HepG2 (cell line): ENCODE data around the gene DRAM1. TPM values are rescaled to one million over a fixed set of nuclear protein-coding genes. Genes with fewer than 3 reads are reported as not detected.

Experiments used
- ATAC-seq: fragments of 200-7000 bp; cut with Tn5 transposase; 3 replicates; pipeline ENCODE4 v1.9.1; 2020; ENCODE audit warnings: mild to moderate bottlenecking, moderate library complexity
- BruUV-seq: library from RNA; stranded (reverse); fragments of 400-500 nt; replicated peaks from 2 replicates; lab custom pipeline; 2021; lab: Mats Ljungman, UMichigan
- CTCF ChIA-PET: fragments of 300-600 bp; formaldehyde crosslinking; extraction: SDS; loops from one replicate; lab custom pipeline; 2021; ENCODE audit warnings: low total read pairs, inconsistent platforms, low intra/inter-chr PET ratio; lab: Yijun Ruan, JAX
- POLR2A ChIA-PET: fragments of 350-600 bp; sonication (Branson Sonifier 250); formaldehyde crosslinking; loops from one replicate; lab custom pipeline; 2020; ENCODE audit warnings: antibody characterized with exemption, inconsistent platforms; lab: Yijun Ruan, JAX
- DNase-seq: peaks from one replicate; pipeline ENCODE4 v3.0.0-alpha.2; 2015; ENCODE audit warnings: low spot score
- FAIRE-seq: peaks from 3 replicates; lab custom pipeline; 2011; peaks lifted over from hg19 to GRCh38; lab: Jason Lieb, UNC
- H2AFZ ChIP-seq: one replicate; pipeline ENCODE4 v1.6.1; 2011; ENCODE audit warnings: low read length, inconsistent platforms
- H3K27ac ChIP-seq: fragments of 300-600 bp; 3 replicates; pipeline ENCODE4 v1.8.0; 2011; ENCODE audit warnings: mixed run types, mild to moderate bottlenecking, mixed read lengths, low read length, inconsistent platforms; ENCODE audit not compliant: insufficient read depth; ENCODE audit errors: extremely low read length
- H3K27me3 ChIP-seq, 2 experiments: fragments of 200-600 bp in 1 of 2; 2 replicates in 1 of 2; 3 replicates in 1 of 2; pipeline versions ENCODE4 v1.6.0 to v1.8.0; 2011; ENCODE audit warnings: low read length in 2 of 2, mild to moderate bottlenecking in 2 of 2, moderate library complexity in 2 of 2, inconsistent platforms in 1 of 2; ENCODE audit not compliant: insufficient read depth in 2 of 2, control insufficient read depth in 1 of 2
- H3K36me3 ChIP-seq, 2 experiments: fragments of 200-600 bp in 1 of 2; replicated peaks in 1 of 2; 2 replicates in 1 of 2; 3 replicates in 1 of 2; pipeline versions ENCODE4 v1.5.1 to v1.8.0; 2011; ENCODE audit warnings: low read length in 2 of 2, inconsistent platforms in 1 of 2; ENCODE audit not compliant: insufficient read depth in 2 of 2, control insufficient read depth in 1 of 2
- H3K4me1 ChIP-seq: 2 replicates; pipeline ENCODE4 v1.5.1; 2012; ENCODE audit warnings: low read length, inconsistent platforms; ENCODE audit not compliant: insufficient read depth
- H3K4me2 ChIP-seq: 2 replicates; pipeline ENCODE4 v1.6.0; 2011; ENCODE audit warnings: low read depth, low read length, inconsistent platforms
- H3K4me3 ChIP-seq, 3 experiments: fragments of 200-600 bp in 1 of 3; sonication (generic), shearing (Covaris generic) in 1 of 3; replicated peaks in 1 of 3; 2 replicates each; pipeline ENCODE4 v1.5.1; 2011 to 2016; ENCODE audit warnings: low read length in 3 of 3, inconsistent platforms in 2 of 3, low read depth in 2 of 3, mild to moderate bottlenecking in 2 of 3, control low read depth in 1 of 3, mixed read lengths in 1 of 3; ENCODE audit not compliant: insufficient read depth in 1 of 3
- H3K79me2 ChIP-seq: one replicate; pipeline ENCODE4 v1.6.1; 2011; ENCODE audit warnings: low read length, inconsistent platforms; ENCODE audit not compliant: insufficient read depth
- H3K9ac ChIP-seq: 2 replicates; pipeline ENCODE4 v1.6.0; 2011; ENCODE audit warnings: mild to moderate bottlenecking, low read depth, low read length, inconsistent platforms; ENCODE audit not compliant: insufficient read depth
- H3K9me3 ChIP-seq: 2 replicates; pipeline ENCODE4 v1.5.1; 2012; ENCODE audit warnings: mild to moderate bottlenecking, low read length
- H4K20me1 ChIP-seq: 2 replicates; pipeline ENCODE4 v1.6.0; 2011; ENCODE audit warnings: inconsistent platforms, mild to moderate bottlenecking, low read length, moderate library complexity; ENCODE audit not compliant: insufficient read depth
- JARID2 ChIP-seq: sonication (generic); formaldehyde crosslinking; IDR thresholded peaks from 2 replicates; pipeline ENCODE4 v1.8.1; 2023; ENCODE audit warnings: missing genetic modification reagents, inconsistent platforms; ENCODE audit not compliant: insufficient replicate concordance
- POGZ ChIP-seq: sonication (generic); formaldehyde crosslinking; IDR thresholded peaks from 2 replicates; pipeline ENCODE4 v1.4.0; 2020; ENCODE audit warnings: mild to moderate bottlenecking, missing genetic modification reagents
- SMAD1 ChIP-seq: sonication (generic); formaldehyde crosslinking; IDR thresholded peaks from 2 replicates; pipeline ENCODE4 v1.4.0; 2020; ENCODE audit warnings: missing genetic modification reagents, low read depth, mild to moderate bottlenecking, borderline replicate concordance
- SUZ12 ChIP-seq: fragments of 150-350 bp; IDR thresholded peaks from 2 replicates; pipeline ENCODE4 v1.6.1; 2014; ENCODE audit warnings: low read depth, low read length
- SYNCRIP ChIP-seq: fragments of 200-400 bp; formaldehyde crosslinking; IDR thresholded peaks from 2 replicates; pipeline ENCODE4 v1.6.1; 2018; ENCODE audit warnings: mild to moderate bottlenecking, low read depth, low read length; ENCODE audit not compliant: insufficient read depth
- ZBTB38 ChIP-seq: sonication (generic); formaldehyde crosslinking; IDR thresholded peaks from 2 replicates; pipeline ENCODE4 v1.5.1; 2020; ENCODE audit warnings: mild to moderate bottlenecking, missing genetic modification reagents
- ZMYM4 ChIP-seq: sonication (generic); formaldehyde crosslinking; IDR thresholded peaks from 2 replicates; pipeline ENCODE4 v1.8.1; 2023; ENCODE audit warnings: mild to moderate bottlenecking, missing genetic modification reagents
- ZNF431 ChIP-seq: sonication (generic); formaldehyde crosslinking; IDR thresholded peaks from 2 replicates; pipeline ENCODE4 v1.9.0; 2022; ENCODE audit warnings: missing genetic modification reagents, low read depth, mild to moderate bottlenecking, borderline replicate concordance
- ZNF446 ChIP-seq: sonication (generic); formaldehyde crosslinking; IDR thresholded peaks from 2 replicates; pipeline ENCODE4 v1.5.0; 2020; ENCODE audit warnings: mild to moderate bottlenecking, missing genetic modification reagents
- ZNF563 ChIP-seq: sonication (generic); formaldehyde crosslinking; IDR thresholded peaks from 2 replicates; pipeline ENCODE4 v1.8.0; 2022; ENCODE audit warnings: mild to moderate bottlenecking, moderate library complexity, missing genetic modification reagents
- ZNF564 ChIP-seq: sonication (generic); formaldehyde crosslinking; IDR thresholded peaks from 2 replicates; pipeline ENCODE4 v1.8.1; 2023; ENCODE audit warnings: mild to moderate bottlenecking, missing genetic modification reagents
- ZNF724P ChIP-seq: sonication (generic); formaldehyde crosslinking; IDR thresholded peaks from 2 replicates; pipeline ENCODE4 v1.8.0; 2022; ENCODE audit warnings: missing genetic modification reagents, borderline replicate concordance
- ZNF792 ChIP-seq: IDR thresholded peaks from 2 replicates; pipeline ENCODE4 v1.6.1; 2016
- WGBS: methylation state at CpG from one replicate; pipeline ENCODE4 v1.1.6; 2017; ENCODE audit warnings: low lambda C conversion rate; 5-methylcytosine and 5-hydroxymethylcytosine counted together
- in situ Hi-C: cut with HindIII; loops from 2 replicates; pipeline ENCODE4 v1.10.0; 2017; ENCODE audit warnings: low pct_unique_long_range_greater_than_20kb; ENCODE audit not compliant: extremely low pct_ligation_motif_present
- intact Hi-C: fragments of 100-400 bp; cut with micrococcal nuclease; formaldehyde crosslinking; loops from one replicate; pipeline ENCODE4 v1.10.0; 2022; ENCODE audit not compliant: unreplicated experiment
- polyA plus RNA-seq, 8 experiments: library from polyadenylated mRNA; depleted of rRNA in 3 of 8; stranded (reverse) in 7 of 8; unstranded in 1 of 8; fragments of >200 nt; fragmentation: Illumina TruSeq in 4 of 8; extraction: Trizol in 4 of 8; gene quantifications; 2 replicates each; pipeline versions ENCODE4 v1.2.1 to v1.2.3, GENCODE V29; 2011 to 2016; ENCODE audit warnings: low read depth in 4 of 8, missing spikeins in 1 of 8, mixed read lengths in 1 of 8; ENCODE audit not compliant: insufficient read depth in 1 of 8
- total RNA-seq, 5 experiments: library from RNA; depleted of rRNA; stranded (reverse); fragments of >200 nt; fragmentation: Illumina TruSeq; extraction: Trizol; gene quantifications; 2 replicates each; pipeline ENCODE4 v1.2.3, GENCODE V29; 2016; ENCODE audit warnings: low read depth in 1 of 5
- TF ChIP-seq, protein P1 (sequence below): sonication (generic); formaldehyde crosslinking; IDR thresholded peaks from 2 replicates; pipeline ENCODE4 v1.4.0; 2020; ENCODE audit warnings: missing genetic modification reagents
- TF ChIP-seq, protein P2 (sequence below), 2 experiments: fragments of 450-650 bp in 1 of 2; sonication (generic) in 1 of 2; formaldehyde crosslinking in 1 of 2; IDR thresholded peaks; 2 replicates each; pipeline versions ENCODE4 v1.6.1 to v1.8.0; 2016 to 2022; ENCODE audit warnings: antibody characterized with exemption in 1 of 2, mild to moderate bottlenecking in 1 of 2, missing genetic modification reagents in 1 of 2

Gene DRAM1
- total and polyA plus RNA-seq, 2 of the 13 experiments (the other 11 are each of a cell fraction or from before 2014, with no cell fraction given), result 20.9 to 32.6 TPM

GRCh38 chr12:101891462-101891971, 14.1 kb downstream of the DRAM1 start:
- CTCF ChIA-PET, result no interaction called here
- intact Hi-C loops, result no loop called here
- DNase-seq, result peak; percentile 86
- WGBS, result 7% methylated on average over 3 of the region's 3 CpGs
- Histone ChIP-seq H3K27ac (peak overlapping the region; percentile 69), H3K36me3 (no peaks in the 10 kb centered on the region), H2AFZ (no peak overlapping the region), H3K4me2 (peak overlapping the region; percentile 62), H3K9ac (0 out of 2 replicates have a peak overlapping the region, but pooled peaks have one; percentile 23), H3K79me2 (peaks cover 29% of the 10 kb centered on the region), H3K9me3 (no peaks in the 10 kb centered on the region), H3K4me1 (peaks cover 68% of the 10 kb centered on the region), H4K20me1 (no peaks in the 10 kb centered on the region), H3K27me3 (no peaks in the 10 kb centered on the region), H3K4me3 (0 out of 6 replicates have a peak overlapping the region, but pooled peaks of 1 of the 3 experiments have one; percentile 18)
- BruUV-seq, result no TSS peak
- peak; percentile 87 for FAIRE-seq
- POLR2A ChIA-PET, result interaction anchor here (1.1 to 2.5 kb wide), 2 partner anchors 11 to 14 kb away, joined by 3 to 13 read pairs; partner anchors contain the start of gene DRAM1
- in situ Hi-C loops, result no loop called here
- peak; percentile 96 for ATAC-seq
- no peak for TF ChIP-seq SMAD1 (CRISPR knock-in tag)
- TF ChIP-seq ZNF446 (CRISPR knock-in tag), result no peak
- TF ChIP-seq ZBTB38 (CRISPR knock-in tag), result peak; percentile 42; the same call in 1 of the 2 replicates
- TF ChIP-seq ZNF724P, result no peak
- TF ChIP-seq JARID2 (CRISPR knock-in tag), result no peak
- TF ChIP-seq, protein P1, sequence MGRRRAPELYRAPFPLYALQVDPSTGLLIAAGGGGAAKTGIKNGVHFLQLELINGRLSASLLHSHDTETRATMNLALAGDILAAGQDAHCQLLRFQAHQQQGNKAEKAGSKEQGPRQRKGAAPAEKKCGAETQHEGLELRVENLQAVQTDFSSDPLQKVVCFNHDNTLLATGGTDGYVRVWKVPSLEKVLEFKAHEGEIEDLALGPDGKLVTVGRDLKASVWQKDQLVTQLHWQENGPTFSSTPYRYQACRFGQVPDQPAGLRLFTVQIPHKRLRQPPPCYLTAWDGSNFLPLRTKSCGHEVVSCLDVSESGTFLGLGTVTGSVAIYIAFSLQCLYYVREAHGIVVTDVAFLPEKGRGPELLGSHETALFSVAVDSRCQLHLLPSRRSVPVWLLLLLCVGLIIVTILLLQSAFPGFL (CRISPR knock-in tag), result no peak
- peak; percentile 42; the same call in 1 of the 2 replicates for TF ChIP-seq ZNF431
- no peak; the same call in 1 of the 2 replicates for TF ChIP-seq ZNF792
- TF ChIP-seq SYNCRIP, result no peak
- TF ChIP-seq ZNF563 (CRISPR knock-in tag), result no peak
- peak; percentile 72 for TF ChIP-seq ZMYM4
- TF ChIP-seq SUZ12, result no peak
- TF ChIP-seq ZNF564 (CRISPR knock-in tag), result no peak
- TF ChIP-seq, protein P2, sequence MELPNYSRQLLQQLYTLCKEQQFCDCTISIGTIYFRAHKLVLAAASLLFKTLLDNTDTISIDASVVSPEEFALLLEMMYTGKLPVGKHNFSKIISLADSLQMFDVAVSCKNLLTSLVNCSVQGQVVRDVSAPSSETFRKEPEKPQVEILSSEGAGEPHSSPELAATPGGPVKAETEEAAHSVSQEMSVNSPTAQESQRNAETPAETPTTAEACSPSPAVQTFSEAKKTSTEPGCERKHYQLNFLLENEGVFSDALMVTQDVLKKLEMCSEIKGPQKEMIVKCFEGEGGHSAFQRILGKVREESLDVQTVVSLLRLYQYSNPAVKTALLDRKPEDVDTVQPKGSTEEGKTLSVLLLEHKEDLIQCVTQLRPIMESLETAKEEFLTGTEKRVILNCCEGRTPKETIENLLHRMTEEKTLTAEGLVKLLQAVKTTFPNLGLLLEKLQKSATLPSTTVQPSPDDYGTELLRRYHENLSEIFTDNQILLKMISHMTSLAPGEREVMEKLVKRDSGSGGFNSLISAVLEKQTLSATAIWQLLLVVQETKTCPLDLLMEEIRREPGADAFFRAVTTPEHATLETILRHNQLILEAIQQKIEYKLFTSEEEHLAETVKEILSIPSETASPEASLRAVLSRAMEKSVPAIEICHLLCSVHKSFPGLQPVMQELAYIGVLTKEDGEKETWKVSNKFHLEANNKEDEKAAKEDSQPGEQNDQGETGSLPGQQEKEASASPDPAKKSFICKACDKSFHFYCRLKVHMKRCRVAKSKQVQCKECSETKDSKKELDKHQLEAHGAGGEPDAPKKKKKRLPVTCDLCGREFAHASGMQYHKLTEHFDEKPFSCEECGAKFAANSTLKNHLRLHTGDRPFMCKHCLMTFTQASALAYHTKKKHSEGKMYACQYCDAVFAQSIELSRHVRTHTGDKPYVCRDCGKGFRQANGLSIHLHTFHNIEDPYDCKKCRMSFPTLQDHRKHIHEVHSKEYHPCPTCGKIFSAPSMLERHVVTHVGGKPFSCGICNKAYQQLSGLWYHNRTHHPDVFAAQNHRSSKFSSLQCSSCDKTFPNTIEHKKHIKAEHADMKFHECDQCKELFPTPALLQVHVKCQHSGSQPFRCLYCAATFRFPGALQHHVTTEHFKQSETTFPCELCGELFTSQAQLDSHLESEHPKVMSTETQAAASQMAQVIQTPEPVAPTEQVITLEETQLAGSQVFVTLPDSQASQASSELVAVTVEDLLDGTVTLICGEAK (IDR thresholded peaks at IDR 0.05), result no peak
- TF ChIP-seq, protein P2 (CRISPR knock-in tag; IDR thresholded peaks at IDR 0.05), result peak; percentile 39; the same call in 1 of the 2 replicates
- TF ChIP-seq POGZ (CRISPR knock-in tag), result peak; percentile 55; the same call in 1 of the 2 replicates
